Activated CD8-positive, alpha-beta memory T cell treated with anti-CD3 and anti-CD28 coated beads, Interleukin-2, amount 10 ng/mL, durations not matched to agents 7 days and 5 days (primary cell): Measurements from ENCODE around the gene GAREM2. TPM values are rescaled to one million over a fixed set of nuclear protein-coding genes. Genes with fewer than 3 reads are reported as not detected.

ENCODE experiments used
- ATAC-seq: fragments of 150-1000 bp; cut with Tn5 transposase; one replicate; pipeline ENCODE4 v1.10.0; 2021; ENCODE audit warnings: moderate library complexity
- CTCF ChIA-PET: fragments of 350-600 bp; sonication (Branson Sonifier 250); formaldehyde crosslinking; loops from one replicate; lab custom pipeline; 2021; ENCODE audit warnings: antibody characterized with exemption; lab: Charles Lee
- DNase-seq: peaks from one replicate; pipeline ENCODE4 v3.0.0-alpha.2; 2020
- H3K27ac Mint-ChIP-seq: one replicate; pipeline ENCODE4 v1.8.0; 2021; ENCODE audit warnings: mild to moderate bottlenecking, mixed read lengths
- H3K27me3 Mint-ChIP-seq: one replicate; pipeline ENCODE4 v1.8.0; 2021; ENCODE audit warnings: mixed read lengths
- H3K36me3 Mint-ChIP-seq: one replicate; pipeline ENCODE4 v1.8.0; 2021; ENCODE audit warnings: mild to moderate bottlenecking, mixed read lengths
- H3K4me1 Mint-ChIP-seq: one replicate; pipeline ENCODE4 v1.8.0; 2021; ENCODE audit warnings: mixed read lengths
- H3K4me3 Mint-ChIP-seq: one replicate; pipeline ENCODE4 v1.8.0; 2021; ENCODE audit warnings: mild to moderate bottlenecking, moderate library complexity, mixed read lengths
- H3K9me3 Mint-ChIP-seq: one replicate; pipeline ENCODE4 v1.8.0; 2022; ENCODE audit warnings: low read depth, mixed read lengths
- total RNA-seq, 2 experiments: library from RNA; stranded (reverse); gene quantifications; one replicate each; pipeline ENCODE4 v1.2.3, GENCODE V29; 2021

The GAREM2 gene
- total RNA-seq, 2 experiments from 2014 or later: 2.5 to 4.5 TPM

- H3K9me3 Mint-ChIP-seq: no peaks in the 10 kb centered on the region
- no peaks in the 10 kb centered on the region for H3K27me3 Mint-ChIP-seq
- DNase-seq (no peak), ATAC-seq (no peak)
- no peak overlapping the region for H3K27ac Mint-ChIP-seq
- H3K36me3 Mint-ChIP-seq: peaks cover 28% of the 10 kb centered on the region
- H3K4me3 Mint-ChIP-seq: no peak overlapping the region
- CTCF ChIA-PET: interaction anchor here (1.1 kb wide), 1 partner anchor 53 kb away, joined by 3 read pairs; no protein-coding TSS in a partner anchor
- H3K4me1 Mint-ChIP-seq: peaks cover 24% of the 10 kb centered on the region
Observed at GRCh38 chr2:26237868-26238267, 65.0 kb downstream of the GAREM2 start.

- no peaks in the 10 kb centered on the region for H3K9me3 Mint-ChIP-seq
- H3K4me1 Mint-ChIP-seq: peaks cover 30% of the 10 kb centered on the region
- CTCF ChIA-PET: interaction anchor here (1.1 kb wide), 1 partner anchor 53 kb away, joined by 3 read pairs; no protein-coding TSS in a partner anchor
- no peak overlapping the region for H3K4me3 Mint-ChIP-seq
- no peaks in the 10 kb centered on the region for H3K27me3 Mint-ChIP-seq
- peaks cover 27% of the 10 kb centered on the region for H3K36me3 Mint-ChIP-seq
- DNase-seq (no peak), ATAC-seq (no peak)
- H3K27ac Mint-ChIP-seq: no peak overlapping the region
Observed at GRCh38 chr2:26238311-26238958, 65.5 kb downstream of the GAREM2 start.

Other genes starting within 250 kb of the GAREM2 start
- 10 to 100 TPM; 12.4 to 15.4 TPM for gene KIF3C, start 190.6 kb upstream of the GAREM2 start, total RNA-seq
- gene RAB10, start 139.0 kb upstream of the GAREM2 start, total RNA-seq: 100 to 1,000 TPM; 121 to 128 TPM
- 100 to 1,000 TPM; 117 to 145 TPM for gene HADHA, start 71.5 kb downstream of the GAREM2 start, total RNA-seq
- 10 to 100 TPM; 55.8 to 83.5 TPM for gene HADHB, start 71.9 kb downstream of the GAREM2 start, total RNA-seq
- 10 to 100 TPM; 38.4 to 41.3 TPM for gene SELENOI, start 173.1 kb downstream of the GAREM2 start, total RNA-seq
- gene ADGRF3, start 173.7 kb downstream of the GAREM2 start, total RNA-seq: 1 to 10 TPM; 3.7 to 4.6 TPM
- gene DRC1, start 228.8 kb downstream of the GAREM2 start, total RNA-seq: not detected